HG03139 (cell line): ENCODE data around the gene SFN.
"Not testable (repeated sequence)": the region's sequence is repeated elsewhere in the genome, so short reads cannot be mapped to it uniquely, and the experiment has no call there.

Source experiments
- ATAC-seq: cut with Tn5 transposase; IDR thresholded peaks from one replicate; pipeline ENCODE4 v1.9.1; 2021; ENCODE audit not compliant: unreplicated experiment

Gene SFN

DNA sequence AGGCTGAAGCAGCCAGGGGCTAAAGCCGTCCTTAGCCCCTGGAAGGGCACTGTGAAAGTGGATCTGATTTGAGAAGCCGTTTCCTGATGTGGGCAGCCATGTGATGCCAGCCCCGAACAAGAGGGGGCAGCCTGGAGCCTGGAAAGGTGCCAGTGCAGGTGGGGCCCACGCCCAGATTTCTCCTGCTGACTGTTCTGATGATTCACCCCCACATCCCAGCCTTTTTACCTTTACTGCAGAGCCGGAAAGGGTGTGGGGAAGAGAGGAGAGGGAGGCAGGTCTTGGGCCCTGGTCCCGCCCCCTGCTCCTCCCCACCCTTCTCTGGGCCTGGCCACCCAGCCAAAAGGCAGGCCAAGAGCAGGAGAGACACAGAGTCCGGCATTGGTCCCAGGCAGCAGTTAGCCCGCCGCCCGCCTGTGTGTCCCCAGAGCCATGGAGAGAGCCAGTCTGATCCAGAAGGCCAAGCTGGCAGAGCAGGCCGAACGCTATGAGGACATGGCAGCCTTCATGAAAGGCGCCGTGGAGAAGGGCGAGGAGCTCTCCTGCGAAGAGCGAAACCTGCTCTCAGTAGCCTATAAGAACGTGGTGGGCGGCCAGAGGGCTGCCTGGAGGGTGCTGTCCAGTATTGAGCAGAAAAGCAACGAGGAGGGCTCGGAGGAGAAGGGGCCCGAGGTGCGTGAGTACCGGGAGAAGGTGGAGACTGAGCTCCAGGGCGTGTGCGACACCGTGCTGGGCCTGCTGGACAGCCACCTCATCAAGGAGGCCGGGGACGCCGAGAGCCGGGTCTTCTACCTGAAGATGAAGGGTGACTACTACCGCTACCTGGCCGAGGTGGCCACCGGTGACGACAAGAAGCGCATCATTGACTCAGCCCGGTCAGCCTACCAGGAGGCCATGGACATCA is at the start of gene SFN:
Gene SFN (plus strand): TSS at position 369 of the 904 bp plus-strand sequence. CDS start 64 bp downstream, at position 433.
- ATAC-seq, result no peak

DNA sequence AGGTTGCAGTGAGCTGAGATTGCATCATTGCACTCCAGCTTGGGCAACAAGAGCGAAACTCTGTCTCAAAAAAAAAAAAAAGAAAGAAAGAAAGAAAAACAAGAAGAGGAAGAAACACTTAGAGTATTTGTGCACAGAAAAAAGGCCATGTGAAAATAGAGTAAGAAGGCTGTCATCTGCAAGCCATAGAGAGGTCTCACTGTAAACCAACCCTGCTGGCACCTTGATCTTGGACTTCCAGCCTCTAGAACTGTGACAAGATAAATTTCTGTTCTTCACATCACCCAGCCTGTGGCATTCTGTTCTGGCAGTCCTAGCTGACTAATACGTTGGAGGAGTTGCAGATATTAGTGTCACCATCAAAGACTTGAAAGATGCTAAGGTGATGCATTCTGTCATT is 48.6 kb upstream of the SFN start:
- ATAC-seq, result no peak

DNA sequence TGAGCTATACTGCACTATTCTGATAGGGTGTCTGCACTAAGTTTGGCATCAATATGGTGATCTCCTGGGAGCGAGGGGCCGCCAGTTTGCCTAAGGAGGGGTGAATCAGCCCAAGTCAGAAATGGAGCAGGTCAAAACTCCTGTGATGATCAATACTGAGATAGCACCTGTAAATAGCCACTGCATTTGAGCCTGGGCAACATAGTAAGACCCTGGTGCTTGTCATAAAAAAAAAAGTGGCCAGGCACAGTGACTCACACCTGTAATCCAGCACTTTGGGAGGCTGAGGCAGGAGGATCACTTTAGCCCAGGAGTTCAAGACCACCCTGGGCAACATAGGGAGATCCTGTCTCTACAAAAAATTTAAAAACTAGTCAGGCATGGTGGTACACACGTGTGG is 48.1 kb upstream of the SFN start:
- no peak for ATAC-seq

DNA sequence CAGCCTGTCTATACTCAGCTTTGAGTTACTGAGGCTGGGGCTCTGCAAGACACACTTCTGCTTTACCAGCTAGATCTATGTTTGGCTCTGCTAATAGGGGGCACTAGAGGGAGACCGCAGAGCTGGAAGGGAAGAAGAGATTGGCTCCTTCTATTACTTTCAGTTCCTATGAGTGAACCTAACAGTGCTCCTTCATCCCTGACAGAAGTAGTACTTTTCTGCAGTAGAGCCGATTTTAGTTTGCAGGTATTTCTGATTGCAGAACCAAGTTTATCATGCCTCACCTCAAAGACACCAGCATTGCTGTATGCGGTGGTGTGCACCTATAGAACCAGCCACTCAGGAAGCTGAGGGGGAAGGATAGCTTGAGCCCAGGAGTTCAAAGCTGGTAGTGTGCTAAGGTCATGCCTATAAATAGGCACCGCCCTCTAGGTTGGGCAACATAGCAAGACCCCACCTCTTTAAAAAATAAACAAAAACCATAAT is 42.1 kb upstream of the SFN start:
- peak; percentile 80 for ATAC-seq

DNA sequence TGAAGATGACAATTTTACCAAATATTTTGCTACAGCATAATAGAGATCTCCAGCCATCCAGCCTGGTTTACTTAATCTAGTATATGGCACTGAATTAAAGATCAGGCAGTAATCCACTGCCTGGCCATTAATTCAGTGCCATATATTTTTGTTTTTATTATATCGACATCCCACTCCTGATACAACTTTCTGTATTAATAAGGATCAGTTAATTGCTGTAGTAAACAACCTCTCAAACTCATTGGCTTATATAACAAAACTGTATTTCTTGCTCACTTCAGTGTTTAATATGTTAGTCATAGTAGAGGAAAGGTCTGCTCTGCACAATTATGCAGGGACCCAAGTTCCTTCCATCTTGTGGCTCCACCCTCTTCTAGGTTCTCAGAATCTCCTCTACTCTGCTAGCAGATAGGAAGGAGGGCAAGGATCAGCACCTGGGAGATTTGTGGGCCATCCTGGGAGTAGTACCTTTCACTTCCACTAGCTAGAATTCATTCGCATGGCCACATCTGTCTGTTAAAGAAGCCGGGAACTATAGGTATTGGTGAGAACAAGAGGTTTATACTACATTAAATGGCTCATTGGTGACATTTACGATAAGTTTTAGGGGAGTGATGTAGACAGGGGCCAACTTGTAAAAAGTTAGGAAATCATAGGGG is 40.1 kb upstream of the SFN start:
- no peak for ATAC-seq

- ATAC-seq, result no peak
Observed at GRCh38 chr1:26824731-26825130, 38.2 kb upstream of the SFN start.

DNA sequence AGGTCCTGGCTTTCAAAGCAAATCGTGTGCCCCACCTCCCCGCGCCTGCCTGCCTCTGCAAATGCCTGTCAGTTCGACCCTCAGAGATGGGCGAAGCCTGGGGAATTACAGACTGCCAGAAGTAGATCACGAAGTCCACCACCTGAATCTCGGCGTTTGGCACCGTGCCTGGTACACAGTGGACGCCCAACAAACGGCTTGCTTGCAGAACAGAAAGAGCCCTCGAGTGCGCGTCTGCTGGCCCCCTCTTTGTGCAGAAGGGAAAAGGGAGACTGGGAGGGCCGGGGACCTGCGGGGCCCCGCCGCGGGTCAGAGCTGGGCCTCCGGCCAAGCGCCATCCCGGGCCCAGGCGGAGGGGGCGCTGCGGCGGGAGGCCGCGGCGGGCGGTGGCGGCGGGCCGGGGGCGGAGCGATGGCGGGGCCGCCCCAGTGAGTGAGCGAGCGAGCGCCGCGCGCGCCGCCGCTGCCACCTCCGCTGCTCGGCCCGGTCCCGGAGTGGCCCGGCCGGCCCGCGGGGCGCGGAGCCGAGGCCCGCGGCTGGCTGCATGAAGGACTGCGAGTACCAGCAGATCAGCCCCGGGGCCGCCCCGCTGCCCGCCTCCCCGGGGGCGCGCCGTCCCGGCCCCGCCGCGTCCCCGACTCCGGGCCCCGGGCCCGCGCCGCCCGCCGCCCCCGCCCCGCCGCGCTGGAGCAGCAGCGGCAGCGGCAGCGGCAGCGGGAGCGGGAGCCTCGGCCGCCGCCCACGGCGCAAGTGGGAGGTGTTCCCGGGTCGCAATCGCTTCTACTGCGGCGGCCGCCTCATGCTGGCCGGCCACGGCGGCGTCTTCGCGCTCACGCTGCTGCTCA is 36.5 kb upstream of the SFN start, which contains the start of gene ZDHHC18:
Gene ZDHHC18 (plus strand): TSS at position 428 of the 845 bp plus-strand sequence. CDS start 117 bp downstream, at position 545.
- peak; percentile 65 for ATAC-seq

DNA sequence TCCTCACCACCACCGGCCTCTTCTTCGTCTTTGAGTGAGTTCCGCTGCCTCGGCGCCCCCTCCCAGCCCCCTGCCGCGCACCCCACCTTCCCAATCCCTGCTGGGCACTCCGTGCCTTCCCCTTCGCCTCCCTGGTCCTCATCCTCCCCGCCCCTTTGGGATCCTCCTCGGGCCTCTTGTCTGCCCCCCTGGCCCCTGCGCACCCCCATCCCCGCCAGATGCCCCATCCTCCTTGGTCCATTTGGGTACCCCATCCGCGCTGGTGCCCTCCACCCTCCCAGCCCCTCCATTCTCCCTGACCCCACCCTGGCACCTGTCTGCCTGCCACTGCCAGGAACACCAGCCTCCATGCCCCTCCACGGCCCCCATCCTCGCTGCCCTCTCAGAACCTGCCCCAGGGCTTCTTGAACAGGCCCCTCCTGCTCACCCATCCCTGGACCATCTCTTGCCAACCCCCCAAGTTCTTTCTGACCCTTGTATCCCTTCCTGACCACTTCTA is 35.8 kb upstream of the SFN start:
- ATAC-seq, result no peak

GRCh38 chr1:26827663-26828062 is 35.3 kb upstream of the SFN start:
- ATAC-seq, result no peak

DNA sequence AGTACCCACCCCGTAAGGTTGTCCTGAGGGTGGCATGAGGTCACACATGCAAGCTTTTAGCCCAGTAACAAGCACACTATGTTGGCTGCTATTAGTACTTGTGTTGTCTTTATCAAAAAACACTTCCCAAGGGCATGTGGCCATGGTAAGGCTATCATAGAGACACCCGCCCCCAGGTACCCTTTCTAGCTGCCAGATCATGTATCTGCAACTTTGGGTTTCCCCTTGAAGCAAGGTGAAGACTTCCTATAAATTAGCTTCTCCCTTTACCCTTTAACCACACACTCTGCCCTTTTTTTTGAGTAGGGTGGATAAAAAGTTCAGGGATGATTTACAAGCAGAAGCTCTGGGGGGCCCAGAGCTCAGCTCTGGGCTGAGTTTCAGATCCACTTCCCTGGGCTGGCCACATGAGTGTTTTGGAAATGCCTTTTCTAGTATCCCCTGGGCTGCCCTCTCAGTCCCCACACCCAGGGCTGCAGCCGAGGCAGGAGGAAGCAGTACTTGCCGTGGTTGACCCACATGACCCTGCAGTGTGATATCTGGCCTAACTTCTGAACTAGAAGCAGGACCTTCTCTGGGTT is 34.4 kb upstream of the SFN start:
- ATAC-seq, result no peak

DNA sequence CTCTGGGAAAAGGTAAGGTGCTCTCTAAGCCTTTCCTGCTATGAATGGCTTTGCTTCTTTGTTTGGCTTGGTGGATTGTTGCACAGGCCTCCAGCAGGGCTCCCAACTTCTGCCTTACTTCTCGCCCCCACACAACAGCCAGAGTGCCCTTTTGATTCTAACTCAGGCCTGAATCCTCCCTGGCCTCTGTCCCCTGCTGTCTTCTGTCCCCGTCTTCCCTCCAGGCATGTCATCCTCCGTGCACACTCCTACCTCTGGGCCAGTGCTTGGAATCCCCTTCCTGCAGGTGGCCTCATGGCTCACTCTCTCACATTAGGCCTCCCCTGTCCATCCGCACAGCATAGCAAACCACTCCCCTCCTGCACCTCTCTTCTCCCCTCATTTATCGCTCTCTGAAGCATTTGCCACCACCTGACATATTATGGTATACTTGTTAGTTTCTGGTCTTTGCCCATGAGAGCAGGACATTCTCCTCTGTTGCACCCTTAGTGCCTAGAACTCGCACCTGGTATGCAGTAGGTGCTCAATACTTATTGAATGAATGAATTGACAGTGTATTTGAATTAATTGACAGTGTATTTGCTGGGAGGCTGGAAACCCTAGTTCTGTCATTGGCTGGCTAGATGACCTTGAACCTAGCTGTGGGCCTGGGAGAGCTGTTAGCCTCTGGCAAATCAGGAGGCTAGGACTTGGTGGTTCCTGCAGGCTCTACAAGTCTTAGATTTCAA is 33.6 kb upstream of the SFN start:
- no peak for ATAC-seq

DNA sequence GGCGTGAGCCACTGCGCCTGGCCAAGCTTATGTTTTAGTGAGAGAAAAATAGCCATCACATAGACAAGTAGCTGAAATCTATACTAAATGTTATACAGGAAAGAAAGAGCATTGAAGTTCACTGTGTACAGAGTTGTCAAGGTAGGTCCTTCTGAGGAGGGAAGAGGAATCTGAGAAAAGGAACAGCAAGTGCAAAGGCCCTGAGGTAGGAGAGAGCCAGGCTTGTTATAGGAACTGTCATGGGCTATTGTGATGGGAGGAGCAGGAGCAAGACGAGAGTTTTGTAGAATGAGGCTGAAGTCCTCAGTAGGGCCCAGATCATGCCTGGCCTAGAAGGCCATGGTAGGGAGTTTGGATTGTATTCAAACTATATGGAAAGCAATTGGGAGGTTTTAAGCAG is 31.9 kb upstream of the SFN start:
- ATAC-seq, result no peak

DNA sequence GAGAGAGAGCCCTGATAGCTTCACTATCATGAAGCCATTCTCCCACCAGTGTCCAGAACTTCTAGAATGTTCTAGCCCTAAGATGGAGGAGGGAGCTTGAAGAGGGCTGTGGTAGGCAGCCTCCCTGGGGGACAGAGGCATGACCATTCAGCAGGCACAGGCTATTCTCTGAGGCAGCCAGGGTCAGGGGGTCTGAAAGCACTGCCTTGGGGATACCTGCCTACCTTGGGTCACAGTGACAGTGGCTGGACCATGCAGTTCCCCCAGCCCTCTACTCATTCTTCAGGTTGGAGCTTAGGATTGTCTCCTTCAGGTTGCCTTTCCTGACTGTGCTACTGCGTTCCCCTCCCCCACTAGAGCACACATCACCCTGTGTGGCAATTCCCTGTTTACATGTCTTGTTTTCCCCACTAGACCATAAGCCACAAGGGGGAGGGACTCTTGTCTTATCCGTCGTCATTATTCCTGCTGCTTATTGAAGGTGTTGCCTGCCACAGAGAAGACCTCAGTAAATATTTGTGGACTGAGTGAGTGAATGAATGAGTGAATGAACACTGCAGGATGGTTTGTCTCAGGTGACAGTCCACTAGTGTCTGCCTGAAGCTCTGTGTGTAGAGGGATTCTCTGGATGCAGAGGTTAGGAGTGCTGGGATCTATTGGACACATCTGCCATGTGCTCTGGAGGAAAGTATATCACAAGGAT is 31.3 kb upstream of the SFN start:
- no peak for ATAC-seq

DNA sequence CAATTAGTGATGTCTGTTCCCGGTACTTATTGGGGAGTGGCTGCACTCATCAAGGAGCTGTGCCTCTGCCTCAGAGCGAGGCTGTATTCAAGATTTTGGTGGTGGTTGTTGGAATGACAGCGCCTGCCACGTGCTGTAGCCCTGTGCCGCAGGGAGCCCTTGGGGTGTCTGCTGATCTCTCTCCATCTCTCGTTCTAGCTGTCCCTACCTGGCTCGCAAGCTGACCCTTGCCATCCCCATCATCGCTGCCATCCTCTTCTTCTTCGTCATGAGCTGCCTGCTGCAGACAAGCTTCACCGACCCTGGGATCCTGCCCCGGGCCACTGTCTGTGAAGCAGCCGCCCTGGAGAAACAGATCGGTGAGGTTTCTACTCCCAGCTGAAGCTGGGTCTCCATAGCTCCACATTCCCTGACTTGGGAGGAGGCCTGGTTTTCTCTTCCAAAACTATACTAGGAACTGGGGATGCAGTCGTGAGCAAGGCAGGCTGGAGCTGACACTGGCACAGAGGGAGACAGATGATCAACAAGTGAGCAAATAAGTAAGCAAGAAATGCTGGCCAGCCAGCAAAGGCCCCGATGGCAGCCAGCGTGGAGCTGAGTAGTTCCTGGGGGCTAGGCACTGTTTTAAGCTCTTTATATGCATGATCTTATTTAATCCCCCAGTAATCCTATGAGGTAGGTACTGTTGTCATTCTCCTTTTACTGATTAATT is 30.5 kb upstream of the SFN start:
- ATAC-seq, result no peak

- ATAC-seq, result peak; percentile 69
Observed at GRCh38 chr1:26833432-26834405, 29.2 kb upstream of the SFN start.

DNA sequence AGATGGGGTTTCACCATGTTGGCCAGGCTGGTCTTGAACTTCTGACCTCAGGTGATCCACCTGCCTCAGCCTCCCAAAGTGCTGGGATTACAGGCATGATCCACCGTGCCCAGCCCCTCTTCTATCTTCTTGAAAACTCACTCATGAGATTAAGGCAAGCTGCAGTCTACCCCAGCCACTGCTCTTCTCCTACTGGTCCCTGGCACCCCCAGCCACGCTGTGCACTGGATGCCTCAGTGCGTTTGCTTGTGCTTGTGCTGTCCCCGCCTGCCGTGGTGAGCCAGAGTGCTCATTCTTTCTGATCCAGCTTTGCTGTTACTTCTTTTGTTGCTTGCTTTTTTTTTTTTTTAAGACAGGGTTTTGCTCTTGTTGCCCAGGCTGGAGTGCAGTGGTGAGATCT is 25.3 kb upstream of the SFN start:
- ATAC-seq, result not testable (repeated sequence)
